Stimulated activated CD8-positive, alpha-beta memory T cell treated with anti-CD3 and anti-CD28 coated beads, Interleukin-15, amount 100 ng/mL, for 48 hours (primary cell): ENCODE results near the gene ZNF764.
"Not testable (repeated sequence)": the region's sequence is repeated elsewhere in the genome, so short reads cannot be mapped to it uniquely, and the experiment has no call there.

ENCODE experiments used
- DNase-seq, 2 donors: peaks; one replicate each; pipeline ENCODE4 v3.0.0-alpha.2; 2020; ENCODE audit warnings: low read depth in 2 of 2

The ZNF764 gene

GRCh38 chr16:30548416-30549253 is 9.5 kb downstream of the ZNF764 start:
- DNase-seq, result no peak

DNA sequence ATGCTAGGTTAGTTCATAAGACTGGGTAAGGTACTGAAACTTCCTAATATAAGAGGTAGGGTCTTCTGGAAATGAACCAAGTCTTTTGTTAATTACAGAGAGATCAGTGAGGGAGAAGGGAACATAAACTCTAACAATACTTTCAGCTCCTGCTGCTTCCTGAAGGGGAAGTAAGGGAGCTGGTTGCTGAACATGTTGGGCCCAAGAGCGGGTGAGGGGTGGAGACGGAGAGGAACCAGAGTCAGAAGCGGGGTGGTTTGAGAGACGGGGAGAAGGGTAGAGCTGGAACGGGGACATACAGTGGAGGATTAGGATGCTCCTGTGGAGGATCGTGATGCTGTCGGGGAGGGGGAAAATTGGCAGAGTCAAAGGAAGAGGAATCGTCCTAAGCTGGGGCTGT is 12.1 kb downstream of the ZNF764 start:
- DNase-seq, result no peak

GRCh38 chr16:30543067-30543466 is 15.1 kb downstream of the ZNF764 start:
- no peak for DNase-seq

- no peak for DNase-seq
Observed at GRCh38 chr16:30541502-30542329, 16.5 kb downstream of the ZNF764 start.

DNA sequence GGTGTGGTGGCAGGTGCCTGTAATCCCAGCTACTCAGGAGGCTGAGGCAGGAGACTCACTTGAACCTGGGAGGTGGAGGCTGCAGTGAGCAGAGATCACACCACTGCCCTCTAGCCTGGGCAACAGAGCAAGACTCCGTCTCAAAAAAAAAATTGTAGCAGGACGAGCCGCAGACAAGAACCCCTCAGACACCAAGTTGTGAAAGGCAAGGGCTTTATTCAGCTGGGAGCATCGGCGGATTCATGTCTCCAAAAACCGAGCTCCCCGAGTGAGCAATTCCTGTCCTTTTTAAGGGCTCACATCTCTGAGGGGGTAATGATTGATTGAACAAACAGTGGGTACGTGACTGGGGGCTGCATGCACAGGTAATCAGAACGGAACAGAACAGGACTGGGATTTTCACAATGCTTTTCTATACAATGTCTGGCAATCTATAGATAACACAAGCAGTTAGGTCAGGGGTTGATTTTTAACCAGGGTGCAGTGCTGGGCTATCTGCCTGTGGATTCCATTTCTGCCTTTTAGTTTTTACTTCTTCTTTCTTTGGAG is 17.2 kb downstream of the ZNF764 start:
- not testable (repeated sequence) for DNase-seq

DNA sequence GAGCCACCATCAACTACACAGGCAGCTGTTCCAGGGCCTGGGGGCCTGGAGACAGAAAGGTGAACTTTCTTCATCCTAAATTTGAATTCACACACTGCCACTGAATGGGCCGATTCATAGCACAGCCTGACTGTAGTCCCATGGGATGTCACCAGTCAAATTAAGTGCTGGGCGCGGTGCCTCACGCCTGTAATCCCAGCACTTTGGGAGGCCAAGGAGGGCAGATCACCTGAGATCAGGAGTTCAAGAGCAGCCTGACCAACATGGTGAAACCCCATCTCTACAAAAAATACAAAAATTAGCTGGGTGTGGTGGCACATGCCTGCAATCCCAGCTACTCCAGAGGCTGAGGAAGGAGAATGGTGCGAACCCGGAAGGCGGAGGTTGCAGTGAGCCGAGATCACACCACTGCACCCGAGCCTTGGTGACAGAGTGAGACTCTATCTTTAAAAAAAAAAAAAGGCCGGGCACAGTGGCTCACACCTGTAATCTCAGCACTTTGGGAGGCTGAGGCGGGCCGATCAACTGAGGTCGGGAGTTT is 18.1 kb downstream of the ZNF764 start:
- DNase-seq, result not testable (repeated sequence)

GRCh38 chr16:30539000-30539964 is 18.9 kb downstream of the ZNF764 start:
- no peak for DNase-seq

DNA sequence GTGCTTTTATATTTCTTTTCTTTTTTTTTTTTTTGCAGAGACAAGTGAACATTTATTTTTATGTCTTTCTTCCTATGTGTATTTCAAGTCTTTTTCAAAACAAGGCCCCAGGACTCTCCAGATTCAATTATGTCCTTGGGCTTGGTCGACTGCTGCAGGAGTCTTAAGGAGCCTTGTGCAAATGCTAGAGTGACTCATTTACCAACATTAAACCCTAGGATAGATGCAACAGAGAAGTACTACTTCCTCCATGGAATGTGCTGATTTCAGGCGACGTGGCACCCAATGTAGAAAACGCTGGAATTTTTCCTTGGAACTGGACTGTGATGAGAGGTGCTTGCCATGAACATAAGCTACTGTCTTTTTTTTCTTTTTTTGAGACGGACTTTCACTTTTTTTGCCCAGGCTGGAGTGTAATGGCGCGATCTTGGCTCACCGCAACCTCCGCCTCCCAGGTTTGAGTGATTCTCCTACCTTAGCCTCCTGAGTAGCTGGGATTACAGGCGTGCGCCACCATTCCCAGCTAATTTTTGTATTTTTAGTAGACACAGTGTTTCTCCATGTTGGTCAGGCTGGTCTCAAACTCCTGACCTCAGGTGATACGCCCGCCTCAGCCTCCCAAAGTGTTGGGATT is 21.7 kb downstream of the ZNF764 start:
- not testable (repeated sequence) for DNase-seq

DNA sequence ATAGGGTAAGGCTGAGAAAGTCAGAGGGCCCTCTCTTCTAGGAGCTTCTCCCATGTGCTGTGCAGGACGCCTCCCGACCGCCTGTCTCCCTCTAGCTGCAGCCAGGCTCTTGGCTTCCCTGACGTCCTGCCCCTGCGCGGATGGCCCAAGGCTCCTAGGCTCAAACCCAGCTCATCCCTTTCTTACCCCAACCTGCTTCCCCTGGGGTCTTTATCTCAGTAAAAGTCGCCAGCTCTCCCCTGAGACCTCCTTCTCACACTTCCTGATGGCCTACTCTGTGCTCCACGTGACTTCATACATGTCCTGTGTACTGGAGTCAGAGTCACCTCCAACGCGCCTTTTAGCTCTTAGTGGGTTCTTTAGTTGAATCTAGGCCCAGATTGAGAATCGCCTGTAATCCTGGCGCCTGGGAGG is 22.4 kb downstream of the ZNF764 start:
- peak in 1 of 2 donors; percentile 54 for DNase-seq

- DNase-seq, result no peak
Observed at GRCh38 chr16:30535106-30535776, 22.9 kb downstream of the ZNF764 start.

- peak; percentile 87 for DNase-seq
Observed at GRCh38 chr16:30534368-30535105, 23.6 kb downstream of the ZNF764 start, which contains the start of gene ZNF747. Gene ZNF747 (minus strand): TSS chr16:30534858. CDS start chr16:30534679, 179 bp downstream.

GRCh38 chr16:30533748-30534367 is 24.3 kb downstream of the ZNF764 start:
- no peak for DNase-seq

- no peak for DNase-seq
Observed at GRCh38 chr16:30533146-30533522, 25.0 kb downstream of the ZNF764 start.

- no peak for DNase-seq
Observed at GRCh38 chr16:30532285-30533145, 25.7 kb downstream of the ZNF764 start.

GRCh38 chr16:30530163-30531037 is 27.8 kb downstream of the ZNF764 start:
- no peak for DNase-seq

- DNase-seq, result no peak
Observed at GRCh38 chr16:30528799-30529457, 29.2 kb downstream of the ZNF764 start.
